Right lobe of liver (tissue), 6 donors: ENCODE measurements around the gene ARL2. TPM values are rescaled to one million over a fixed set of nuclear protein-coding genes. Genes with fewer than 3 reads are reported as not detected.
A peak's percentile ranks its signal among the peaks of the same experiment; 100 is the strongest.

Source experiments
- ATAC-seq, 4 donors: fragments of 200-7000 bp; cut with Tn5 transposase; one replicate each; pipeline ENCODE4 v1.9.1; 2020; ENCODE audit warnings: mild to moderate bottlenecking in 4 of 4, moderate library complexity in 4 of 4
- DNase-seq, 3 donors: peaks; one replicate each; pipeline ENCODE4 v3.0.0-alpha.2; 2020
- H3K27ac ChIP-seq, 3 donors: fragments of 200-600 bp; one replicate each; pipeline ENCODE4 v1.8.0; 2022
- H3K27me3 ChIP-seq, 2 donors: fragments of 200-600 bp; one replicate each; pipeline ENCODE4 v1.8.0; 2022
- H3K36me3 ChIP-seq, 4 donors: fragments of 200-600 bp; sonication (generic) in 1 of 4; one replicate each; pipeline versions ENCODE4 v1.5.1 to v1.8.0; 2017 to 2022; ENCODE audit warnings: control low read depth in 1 of 4
- H3K4me1 ChIP-seq, 4 donors: fragments of 200-600 bp; sonication (generic) in 1 of 4; one replicate each; pipeline versions ENCODE4 v1.5.1 to v1.8.0; 2017 to 2022; ENCODE audit warnings: control low read depth in 1 of 4
- H3K4me3 ChIP-seq, 3 donors: fragments of 200-600 bp; one replicate each; pipeline ENCODE4 v1.8.0; 2022
- H3K9me3 ChIP-seq, 4 donors: fragments of 200-600 bp; sonication (generic) in 1 of 4; one replicate each; pipeline versions ENCODE4 v1.5.1 to v1.8.0; 2017 to 2022; ENCODE audit warnings: control low read depth in 1 of 4
- POLR2A ChIP-seq: fragments of 450-650 bp; IDR thresholded peaks from one replicate; pipeline ENCODE4 v1.6.1; 2017; ENCODE audit warnings: antibody characterized with exemption, mild to moderate bottlenecking
- WGBS: methylation state at CpG from one replicate; pipeline ENCODE4 v1.1.6; 2018; ENCODE audit warnings: low coverage, low lambda C conversion rate; ENCODE audit not compliant: insufficient coverage; ENCODE audit errors: missing lambda C conversion rate; 5-methylcytosine and 5-hydroxymethylcytosine counted together
- intact Hi-C, 2 donors: fragments of 100-400 bp; cut with DNase I; formaldehyde crosslinking; loops; one replicate each; pipeline versions ENCODE4 v1.11.2 to v1.14.1; 2022
- total RNA-seq, 6 experiments: library from RNA; depleted of rRNA in 2 of 6; stranded (reverse); fragments of >200 nt in 2 of 6; fragmentation: NEBNext Ultra II Directional in 3 of 6; extraction: Animal tissue kit (Norgen Biotek cat#: 25700) in 3 of 6; gene quantifications; one replicate each; pipeline versions ENCODE4 v1.1.0 to v1.2.4, GENCODE V29; 2016 to 2023
- TF ChIP-seq, protein P1 (sequence below), 4 donors: fragments of 200-600 bp in 3 of 4; fragments of 450-650 bp in 1 of 4; IDR thresholded peaks; one replicate each; pipeline versions ENCODE4 v1.5.1 to v1.8.0; 2016 to 2022; ENCODE audit warnings: antibody characterized with exemption in 4 of 4, mild to moderate bottlenecking in 2 of 4
- donor health status: DM: no; HTN: yes; CAD: no.
- donor health status: DM: no; HTN: no; CAD: no.
- donor health status: DM: no; HTN: no; CAD: no.
- donor health status: DM: no; HTN: yes; CAD: no.
- donor health status: DM: no; HTN: yes; CAD: no.

The ARL2 gene
- total RNA-seq, 6 experiments from 2014 or later, result 7.3 to 26.2 (median 10.0) TPM

- DNase-seq (no peak), ATAC-seq (peak; percentile 26 to 36 (median 28))
- intact Hi-C loops, result no loop called here
Observed at GRCh38 chr11:65047581-65048422, 33.8 kb downstream of the ARL2 start.

GRCh38 chr11:65051398-65051858 is 37.5 kb downstream of the ARL2 start:
- ATAC-seq, result no peak
- intact Hi-C loops, result no loop called here
- no peaks in the 10 kb centered on the region for H3K4me1 ChIP-seq
- H3K36me3 ChIP-seq, result no peaks in the 10 kb centered on the region
- TF ChIP-seq POLR2A, result no peak
- TF ChIP-seq, protein P1, sequence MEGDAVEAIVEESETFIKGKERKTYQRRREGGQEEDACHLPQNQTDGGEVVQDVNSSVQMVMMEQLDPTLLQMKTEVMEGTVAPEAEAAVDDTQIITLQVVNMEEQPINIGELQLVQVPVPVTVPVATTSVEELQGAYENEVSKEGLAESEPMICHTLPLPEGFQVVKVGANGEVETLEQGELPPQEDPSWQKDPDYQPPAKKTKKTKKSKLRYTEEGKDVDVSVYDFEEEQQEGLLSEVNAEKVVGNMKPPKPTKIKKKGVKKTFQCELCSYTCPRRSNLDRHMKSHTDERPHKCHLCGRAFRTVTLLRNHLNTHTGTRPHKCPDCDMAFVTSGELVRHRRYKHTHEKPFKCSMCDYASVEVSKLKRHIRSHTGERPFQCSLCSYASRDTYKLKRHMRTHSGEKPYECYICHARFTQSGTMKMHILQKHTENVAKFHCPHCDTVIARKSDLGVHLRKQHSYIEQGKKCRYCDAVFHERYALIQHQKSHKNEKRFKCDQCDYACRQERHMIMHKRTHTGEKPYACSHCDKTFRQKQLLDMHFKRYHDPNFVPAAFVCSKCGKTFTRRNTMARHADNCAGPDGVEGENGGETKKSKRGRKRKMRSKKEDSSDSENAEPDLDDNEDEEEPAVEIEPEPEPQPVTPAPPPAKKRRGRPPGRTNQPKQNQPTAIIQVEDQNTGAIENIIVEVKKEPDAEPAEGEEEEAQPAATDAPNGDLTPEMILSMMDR (IDR thresholded peaks at IDR 0.05), result no peak
- no peaks in the 10 kb centered on the region for H3K27me3 ChIP-seq
- no peak for DNase-seq
- H3K4me3 ChIP-seq, result no peak overlapping the region
- no peak overlapping the region for H3K27ac ChIP-seq
- no peaks in the 10 kb centered on the region for H3K9me3 ChIP-seq
- 77% methylated on average over 8 of the region's 9 CpGs for WGBS

More at GRCh38 chr11:65047581-65048422, 33.8 kb downstream of the ARL2 start:
- no peak for TF ChIP-seq POLR2A
- TF ChIP-seq, protein P1 (IDR thresholded peaks at IDR 0.05), result no peak
- Histone ChIP-seq H3K9me3 (no peaks in the 10 kb centered on the region), H3K36me3 (no peaks in the 10 kb centered on the region), H3K4me3 (peak overlapping the region; percentile 25 to 39 (median 36)), H3K4me1 (no peaks in the 10 kb centered on the region), H3K27ac (no peak overlapping the region), H3K27me3 (no peaks in the 10 kb centered on the region)
- WGBS, result 40% methylated on average over 21 of the region's 56 CpGs

GRCh38 chr11:65053827-65054508 is 40.0 kb downstream of the ARL2 start:
- Histone ChIP-seq H3K27me3 (no peaks in the 10 kb centered on the region), H3K36me3 (no peaks in the 10 kb centered on the region), H3K9me3 (no peaks in the 10 kb centered on the region), H3K4me3 (no peak overlapping the region), H3K27ac (no peak overlapping the region), H3K4me1 (no peaks in the 10 kb centered on the region)
- 49% methylated on average over 8 of the region's 8 CpGs for WGBS
- TF ChIP-seq, protein P1 (IDR thresholded peaks at IDR 0.05), result no peak
- no peak for TF ChIP-seq POLR2A
- no peak for DNase-seq
- intact Hi-C loops, result no loop called here
- ATAC-seq, result no peak

GRCh38 chr11:65055538-65055937 is 41.6 kb downstream of the ARL2 start:
- ATAC-seq (no peak), DNase-seq (no peak)
- TF ChIP-seq, protein P1 (IDR thresholded peaks at IDR 0.05), result no peak
- TF ChIP-seq POLR2A, result no peak
- intact Hi-C loops, result no loop called here
- no peak overlapping the region for H3K27ac ChIP-seq
- H3K36me3 ChIP-seq, result no peaks in the 10 kb centered on the region
- no peaks in the 10 kb centered on the region for H3K27me3 ChIP-seq
- WGBS, result 79% methylated on average over 1 of the region's 1 CpG
- no peaks in the 10 kb centered on the region for H3K9me3 ChIP-seq
- H3K4me3 ChIP-seq, result no peak overlapping the region
- H3K4me1 ChIP-seq, result no peaks in the 10 kb centered on the region
